Peyer's patch (tissue), 4 donors: Measurements from ENCODE around the gene LIN9. TPM values are rescaled to one million over a fixed set of nuclear protein-coding genes. Genes with fewer than 3 reads are reported as not detected.
A peak's percentile ranks its signal among the peaks of the same experiment; 100 is the strongest.
"Not testable (repeated sequence)": the region's sequence is repeated elsewhere in the genome, so short reads cannot be mapped to it uniquely, and the experiment has no call there.

ENCODE experiments used
- DNase-seq, 3 donors: peaks; one replicate each; pipeline ENCODE4 v3.0.0-alpha.2; 2017 to 2019
- H3K27ac ChIP-seq, 4 donors: fragments of 200-600 bp; sonication (generic); one replicate each; pipeline ENCODE4 v1.5.1; 2016 to 2019
- H3K27me3 ChIP-seq, 2 donors: fragments of 200-600 bp; sonication (generic); one replicate each; pipeline ENCODE4 v1.5.1; 2019
- H3K36me3 ChIP-seq, 3 donors: fragments of 200-600 bp; sonication (generic); one replicate each; pipeline ENCODE4 v1.5.1; 2016 to 2019
- H3K4me1 ChIP-seq, 4 donors: fragments of 200-600 bp; sonication (generic); one replicate each; pipeline ENCODE4 v1.5.1; 2016 to 2019
- H3K4me3 ChIP-seq, 4 donors: fragments of 200-600 bp; sonication (generic); 1 replicate in 3 of 4; 2 replicates in 1 of 4; pipeline ENCODE4 v1.5.1; 2016 to 2019; ENCODE audit warnings: mild to moderate bottlenecking in 1 of 4
- H3K9me3 ChIP-seq, 4 donors: fragments of 200-600 bp; sonication (generic); one replicate each; pipeline ENCODE4 v1.5.1; 2016 to 2019; ENCODE audit warnings: mild to moderate bottlenecking in 1 of 4
- POLR2A ChIP-seq, 2 donors: fragments of 450-650 bp; IDR thresholded peaks; one replicate each; pipeline ENCODE4 v1.5.1; 2017; ENCODE audit warnings: antibody characterized with exemption in 2 of 2, mild to moderate bottlenecking in 2 of 2, moderate library complexity in 2 of 2
- total RNA-seq, 4 donors: library from RNA; depleted of rRNA; stranded (reverse); fragments of >200 nt; gene quantifications; one replicate each; pipeline ENCODE4 v1.1.0, GENCODE V29; 2016
- TF ChIP-seq, protein P1 (sequence below), 6 experiments: fragments of 450-650 bp in 4 of 6; fragments of 200-600 bp in 2 of 6; sonication (generic) in 1 of 6; IDR thresholded peaks; one replicate each; pipeline ENCODE4 v1.5.1; 2017 to 2019; ENCODE audit warnings: antibody characterized with exemption in 6 of 6, mild to moderate bottlenecking in 3 of 6, moderate library complexity in 1 of 6

Gene LIN9
- total RNA-seq, 4 donors from 2014 or later: 2.5 to 6.6 (median 4.2) TPM

DNA sequence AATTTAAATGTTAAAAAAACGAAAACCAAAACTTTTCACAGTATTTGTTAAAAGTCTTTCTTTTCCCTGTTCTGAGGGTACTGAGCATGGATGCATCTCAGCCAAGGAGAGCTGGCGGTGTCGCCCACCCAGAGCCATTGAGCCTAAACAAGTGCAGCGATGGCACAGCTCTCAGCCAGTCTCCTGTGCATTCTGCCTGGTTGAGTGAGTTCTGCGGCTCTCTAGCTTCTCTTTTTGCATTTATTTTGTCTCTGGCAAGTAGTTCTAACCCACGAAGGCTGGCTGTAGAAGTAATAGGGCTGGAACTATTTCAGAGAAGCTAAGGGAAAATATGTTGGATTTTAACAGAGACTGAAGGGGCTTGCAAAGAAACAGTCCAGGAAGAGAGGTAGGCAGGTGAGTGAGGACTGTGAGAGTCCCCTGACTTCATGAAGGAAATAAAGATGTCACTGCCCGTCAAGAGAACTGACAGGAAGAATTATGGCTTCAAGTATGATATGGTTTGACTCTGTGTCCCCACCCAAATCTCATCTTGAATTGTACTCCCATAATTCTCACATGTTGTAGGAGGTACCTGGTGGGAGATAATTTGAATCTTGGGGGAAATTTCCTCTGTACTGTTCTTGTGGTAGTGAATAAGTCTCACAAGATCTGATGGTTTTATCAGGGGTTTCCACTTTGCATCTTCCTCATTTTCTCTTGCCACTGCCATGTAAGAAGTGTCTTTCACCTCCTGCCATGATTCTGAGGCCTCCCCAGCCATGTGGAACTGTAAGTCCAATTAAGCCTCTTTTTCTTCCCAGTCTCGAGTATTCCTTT is 35.7 kb upstream of the LIN9 start:
- Histone ChIP-seq H3K4me1 (peaks cover 0 to 9% (median 0%) of the 10 kb centered on the region in 4 donors), H3K27ac (no peak overlapping the region), H3K9me3 (no peaks in the 10 kb centered on the region), H3K36me3 (no peaks in the 10 kb centered on the region), H3K27me3 (no peaks in the 10 kb centered on the region), H3K4me3 (no peak overlapping the region)
- DNase-seq: peak in 1 of 3 donors; percentile 23
- TF ChIP-seq, protein P1, sequence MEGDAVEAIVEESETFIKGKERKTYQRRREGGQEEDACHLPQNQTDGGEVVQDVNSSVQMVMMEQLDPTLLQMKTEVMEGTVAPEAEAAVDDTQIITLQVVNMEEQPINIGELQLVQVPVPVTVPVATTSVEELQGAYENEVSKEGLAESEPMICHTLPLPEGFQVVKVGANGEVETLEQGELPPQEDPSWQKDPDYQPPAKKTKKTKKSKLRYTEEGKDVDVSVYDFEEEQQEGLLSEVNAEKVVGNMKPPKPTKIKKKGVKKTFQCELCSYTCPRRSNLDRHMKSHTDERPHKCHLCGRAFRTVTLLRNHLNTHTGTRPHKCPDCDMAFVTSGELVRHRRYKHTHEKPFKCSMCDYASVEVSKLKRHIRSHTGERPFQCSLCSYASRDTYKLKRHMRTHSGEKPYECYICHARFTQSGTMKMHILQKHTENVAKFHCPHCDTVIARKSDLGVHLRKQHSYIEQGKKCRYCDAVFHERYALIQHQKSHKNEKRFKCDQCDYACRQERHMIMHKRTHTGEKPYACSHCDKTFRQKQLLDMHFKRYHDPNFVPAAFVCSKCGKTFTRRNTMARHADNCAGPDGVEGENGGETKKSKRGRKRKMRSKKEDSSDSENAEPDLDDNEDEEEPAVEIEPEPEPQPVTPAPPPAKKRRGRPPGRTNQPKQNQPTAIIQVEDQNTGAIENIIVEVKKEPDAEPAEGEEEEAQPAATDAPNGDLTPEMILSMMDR (IDR thresholded peaks at IDR 0.05): no peak
- TF ChIP-seq POLR2A (IDR thresholded peaks at IDR 0.05): no peak

DNA sequence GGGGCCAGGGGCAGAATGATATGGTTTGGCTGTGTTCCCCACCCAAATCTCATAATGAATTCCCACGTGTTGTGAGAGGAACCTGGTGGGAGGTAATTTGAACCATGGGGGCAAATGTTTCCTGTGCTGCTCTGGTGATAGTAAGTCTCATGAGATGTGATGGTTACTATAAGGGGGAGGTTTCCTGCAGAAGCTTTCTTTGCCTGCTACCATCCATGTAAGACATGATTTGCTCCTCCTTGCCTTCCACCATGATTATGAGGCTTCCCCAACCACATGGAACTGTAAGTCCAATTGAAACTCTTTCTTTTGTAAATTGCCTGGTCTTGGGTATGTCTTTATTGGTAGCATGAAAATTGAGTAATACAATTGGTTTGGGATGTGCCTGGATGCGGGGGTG is 33.7 kb upstream of the LIN9 start:
- no peak overlapping the region for H3K27ac ChIP-seq
- H3K4me1 ChIP-seq: no peaks in the 10 kb centered on the region
- TF ChIP-seq POLR2A (IDR thresholded peaks at IDR 0.05): no peak
- TF ChIP-seq, protein P1 (IDR thresholded peaks at IDR 0.05): no peak
- no peaks in the 10 kb centered on the region for H3K27me3 ChIP-seq
- H3K9me3 ChIP-seq: no peaks in the 10 kb centered on the region
- DNase-seq: no peak
- no peak overlapping the region for H3K4me3 ChIP-seq
- H3K36me3 ChIP-seq: no peaks in the 10 kb centered on the region

DNA sequence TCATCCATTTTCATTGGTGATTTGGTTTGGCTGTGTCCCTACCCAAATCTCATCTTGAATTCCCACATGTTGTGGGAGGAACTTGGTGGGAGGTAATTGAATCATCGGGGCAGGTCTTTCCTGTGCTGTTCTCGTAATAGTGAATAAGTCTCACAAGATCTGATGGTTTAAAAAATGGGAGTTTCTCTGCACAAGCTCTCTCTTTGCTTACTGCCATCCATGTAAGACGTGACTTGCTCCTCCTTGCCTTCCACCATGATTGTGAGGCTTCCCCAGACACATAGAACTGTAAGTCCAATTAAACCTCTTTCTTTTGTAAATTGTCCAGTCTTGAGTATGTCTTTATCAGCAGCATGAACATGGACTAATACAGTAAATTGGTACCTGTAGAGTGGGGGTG is 31.1 kb upstream of the LIN9 start:
- DNase-seq, H3K4me3 ChIP-seq, H3K4me1 ChIP-seq, H3K36me3 ChIP-seq, H3K27me3 ChIP-seq, H3K27ac ChIP-seq, H3K9me3 ChIP-seq: not testable (repeated sequence)

DNA sequence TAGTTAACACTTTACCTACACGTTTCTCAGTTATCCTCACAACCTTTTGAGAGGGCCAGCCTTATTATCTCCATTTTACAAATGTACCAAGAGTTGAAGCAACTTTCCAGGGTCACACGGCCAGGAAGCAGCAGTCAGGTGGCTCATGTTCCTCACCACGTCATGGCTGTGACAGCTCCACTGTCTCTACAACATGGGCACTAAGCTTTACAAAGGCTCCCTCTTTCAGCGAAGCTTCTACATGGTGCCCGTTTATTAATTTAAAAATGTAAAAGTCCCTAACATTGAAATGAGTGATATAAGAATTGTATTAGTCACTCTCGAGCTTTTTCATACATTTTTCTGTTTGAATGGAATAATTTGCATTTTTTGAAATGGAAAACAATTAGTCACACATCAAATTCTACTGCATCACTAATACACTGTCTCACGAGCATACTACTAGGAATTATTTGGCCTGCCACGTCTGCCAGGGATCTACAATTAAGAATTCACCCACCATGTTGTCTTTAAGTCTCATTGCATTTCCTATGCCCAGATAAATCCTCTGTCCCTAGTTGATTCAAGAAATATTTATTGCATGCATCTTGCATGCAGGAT is 28.4 kb upstream of the LIN9 start:
- no peak for DNase-seq
- Histone ChIP-seq H3K27me3 (no peaks in the 10 kb centered on the region), H3K27ac (no peak overlapping the region)

DNA sequence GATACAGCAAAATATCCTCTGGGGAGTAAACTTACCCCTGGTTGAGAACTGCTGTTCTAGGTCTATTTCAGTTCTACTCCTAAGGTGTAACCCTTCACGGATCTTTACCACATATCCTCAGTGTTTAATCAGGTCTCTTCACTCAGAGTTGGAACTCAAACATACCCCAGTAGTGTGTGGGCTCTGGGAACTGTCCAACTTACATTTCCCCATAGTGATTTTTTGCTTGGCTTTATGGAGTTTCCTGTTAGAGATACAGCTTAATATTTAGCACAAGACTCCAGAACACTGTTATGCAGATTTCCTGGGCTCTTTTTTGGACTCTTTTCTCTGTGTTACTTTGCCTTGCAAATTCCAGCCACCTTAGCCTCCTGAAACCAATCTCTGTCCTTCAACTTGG is 26.7 kb upstream of the LIN9 start:
- H3K4me3 ChIP-seq: no peak overlapping the region
- H3K9me3 ChIP-seq: no peaks in the 10 kb centered on the region
- no peaks in the 10 kb centered on the region for H3K36me3 ChIP-seq
- H3K4me1 ChIP-seq: no peaks in the 10 kb centered on the region
- no peak overlapping the region for H3K27ac ChIP-seq
- no peak for DNase-seq
- TF ChIP-seq, protein P1 (IDR thresholded peaks at IDR 0.05): no peak
- TF ChIP-seq POLR2A (IDR thresholded peaks at IDR 0.05): no peak
- H3K27me3 ChIP-seq: no peaks in the 10 kb centered on the region

More for the DNA sequence above, 28.4 kb upstream of the LIN9 start:
- no peak overlapping the region for H3K4me3 ChIP-seq
- no peaks in the 10 kb centered on the region for H3K4me1 ChIP-seq
- H3K36me3 ChIP-seq: no peaks in the 10 kb centered on the region
- H3K9me3 ChIP-seq: no peaks in the 10 kb centered on the region
- TF ChIP-seq, protein P1 (IDR thresholded peaks at IDR 0.05): no peak
- no peak for TF ChIP-seq POLR2A (IDR thresholded peaks at IDR 0.05)

DNA sequence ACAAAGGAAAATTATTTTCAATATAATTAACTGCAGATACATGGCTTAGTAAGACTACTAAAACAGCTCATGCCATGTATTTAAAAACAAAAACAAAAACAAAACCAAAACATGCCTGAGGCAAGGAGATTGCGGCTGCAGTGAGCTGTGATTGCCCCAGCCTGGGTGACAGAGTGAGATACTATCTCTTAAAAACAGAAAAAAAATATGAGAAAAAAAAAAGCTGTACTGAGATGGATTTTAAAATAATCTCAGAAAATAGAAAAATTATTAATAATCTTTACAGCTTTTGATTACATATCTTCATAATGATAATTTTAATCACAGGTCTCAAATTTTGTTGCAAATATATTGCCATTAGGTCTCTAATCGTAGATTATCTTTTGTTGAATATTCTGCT is 24.0 kb upstream of the LIN9 start:
- Histone ChIP-seq H3K27ac (no peak overlapping the region), H3K36me3 (no peaks in the 10 kb centered on the region), H3K4me1 (no peaks in the 10 kb centered on the region), H3K4me3 (no peak overlapping the region), H3K27me3 (no peaks in the 10 kb centered on the region), H3K9me3 (no peaks in the 10 kb centered on the region)
- no peak for DNase-seq
- TF ChIP-seq, protein P1 (IDR thresholded peaks at IDR 0.05): no peak
- no peak for TF ChIP-seq POLR2A (IDR thresholded peaks at IDR 0.05)
